Measurements from ENCODE around the gene CYP2R1.

CYP2R1 gene, protein sequence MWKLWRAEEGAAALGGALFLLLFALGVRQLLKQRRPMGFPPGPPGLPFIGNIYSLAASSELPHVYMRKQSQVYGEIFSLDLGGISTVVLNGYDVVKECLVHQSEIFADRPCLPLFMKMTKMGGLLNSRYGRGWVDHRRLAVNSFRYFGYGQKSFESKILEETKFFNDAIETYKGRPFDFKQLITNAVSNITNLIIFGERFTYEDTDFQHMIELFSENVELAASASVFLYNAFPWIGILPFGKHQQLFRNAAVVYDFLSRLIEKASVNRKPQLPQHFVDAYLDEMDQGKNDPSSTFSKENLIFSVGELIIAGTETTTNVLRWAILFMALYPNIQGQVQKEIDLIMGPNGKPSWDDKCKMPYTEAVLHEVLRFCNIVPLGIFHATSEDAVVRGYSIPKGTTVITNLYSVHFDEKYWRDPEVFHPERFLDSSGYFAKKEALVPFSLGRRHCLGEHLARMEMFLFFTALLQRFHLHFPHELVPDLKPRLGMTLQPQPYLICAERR

DNA sequence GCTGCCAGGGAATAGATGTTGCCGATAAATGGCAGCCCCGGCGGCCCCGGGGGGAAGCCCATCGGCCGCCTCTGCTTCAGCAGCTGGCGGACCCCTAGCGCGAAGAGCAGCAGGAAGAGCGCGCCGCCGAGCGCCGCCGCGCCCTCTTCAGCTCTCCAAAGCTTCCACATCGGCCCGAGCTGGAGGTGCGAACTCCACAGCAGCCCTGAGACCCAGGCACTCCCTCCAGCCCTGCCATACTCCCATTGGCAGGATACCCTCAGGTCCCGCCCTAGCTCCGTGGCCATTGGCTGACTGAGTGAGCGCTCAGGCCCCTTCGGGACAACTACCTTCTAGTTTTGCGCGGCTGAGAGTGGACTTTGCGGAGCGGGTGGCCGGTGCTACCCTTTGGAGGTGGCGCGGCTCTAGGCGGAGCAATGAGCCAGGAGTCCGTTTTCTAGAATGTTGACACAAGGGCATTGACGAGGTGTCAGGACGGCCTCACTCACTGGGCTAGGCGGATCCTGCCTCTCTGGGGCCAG is at the start of gene CYP2R1:
TSS of gene CYP2R1 (minus strand) at position 196 of the 521 bp plus-strand sequence. CDS start at position 170, 26 bp downstream.
- DNase-seq = peak; percentile 89

DNA sequence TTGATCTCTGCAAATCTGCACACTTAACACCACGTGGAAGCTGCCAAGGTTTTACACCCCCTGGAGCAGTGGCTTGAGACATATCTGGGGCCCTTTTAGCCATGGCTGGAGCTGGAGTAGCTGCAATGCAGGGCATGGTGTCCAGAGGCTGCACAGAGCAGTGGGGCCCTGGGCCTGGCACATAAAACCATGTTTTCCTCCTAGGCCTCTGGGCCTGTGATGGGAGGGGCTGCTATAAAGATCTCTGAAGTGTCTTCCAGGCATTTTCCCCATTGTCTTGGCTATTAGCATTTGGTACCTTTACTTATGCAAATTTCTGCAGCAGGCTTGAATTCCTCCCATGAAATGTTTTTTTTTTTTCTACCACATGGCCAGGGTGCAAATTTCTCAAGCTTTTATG is 46.9 kb upstream of the CYP2R1 start:
- no peak for DNase-seq

DNA sequence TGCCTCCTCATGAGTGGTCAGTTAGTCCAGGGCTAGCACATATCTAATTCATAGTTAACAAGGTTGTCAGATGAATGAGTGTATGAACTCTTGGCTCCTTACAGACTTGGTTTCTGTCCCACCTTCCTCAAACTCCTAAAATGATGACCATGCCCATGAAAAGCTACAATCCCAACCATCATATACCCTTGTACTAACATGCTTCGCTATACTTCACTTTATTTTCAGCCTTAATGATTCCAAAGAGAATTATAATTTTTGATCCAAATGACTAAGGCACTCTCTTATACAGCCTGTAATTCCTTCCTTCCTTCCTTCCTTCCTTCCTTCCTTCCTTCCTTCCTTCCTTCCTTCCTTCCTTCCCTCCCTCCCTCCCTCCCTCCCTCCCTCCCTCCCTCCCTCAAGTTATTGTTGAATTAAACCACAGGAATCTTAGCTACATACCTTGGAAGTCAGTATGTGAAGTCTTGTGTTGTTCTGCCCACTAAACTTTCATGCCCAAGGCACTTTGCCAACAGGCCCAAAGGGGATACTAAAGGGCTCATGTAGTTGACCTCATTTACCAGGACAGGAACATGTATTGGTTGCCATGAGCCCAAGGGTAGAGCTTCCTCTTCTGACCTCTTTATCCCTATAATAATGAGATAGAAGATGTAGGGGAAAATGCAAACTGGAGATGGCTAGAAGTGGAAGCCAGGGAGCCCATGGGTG is 42.8 kb upstream of the CYP2R1 start:
- DNase-seq = no peak

DNA sequence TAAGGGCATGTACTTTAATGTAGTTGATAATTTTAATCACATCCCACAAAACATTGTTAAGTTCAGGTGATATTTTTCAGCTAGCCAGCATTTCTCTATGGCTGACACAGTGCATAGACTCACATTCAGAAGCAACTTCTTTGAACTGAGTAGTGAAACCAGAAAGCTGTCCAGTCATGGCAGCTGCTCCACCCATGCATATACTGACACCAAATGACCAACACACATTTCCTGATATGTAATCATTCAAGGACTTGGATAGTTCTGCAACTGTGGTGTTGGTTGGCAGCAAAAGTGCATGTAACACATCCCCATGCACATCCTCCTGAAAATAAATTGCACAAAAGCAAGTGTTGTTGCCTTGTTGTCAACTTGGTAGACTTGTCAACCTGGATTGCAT is 40.4 kb upstream of the CYP2R1 start:
- no peak for DNase-seq

DNA sequence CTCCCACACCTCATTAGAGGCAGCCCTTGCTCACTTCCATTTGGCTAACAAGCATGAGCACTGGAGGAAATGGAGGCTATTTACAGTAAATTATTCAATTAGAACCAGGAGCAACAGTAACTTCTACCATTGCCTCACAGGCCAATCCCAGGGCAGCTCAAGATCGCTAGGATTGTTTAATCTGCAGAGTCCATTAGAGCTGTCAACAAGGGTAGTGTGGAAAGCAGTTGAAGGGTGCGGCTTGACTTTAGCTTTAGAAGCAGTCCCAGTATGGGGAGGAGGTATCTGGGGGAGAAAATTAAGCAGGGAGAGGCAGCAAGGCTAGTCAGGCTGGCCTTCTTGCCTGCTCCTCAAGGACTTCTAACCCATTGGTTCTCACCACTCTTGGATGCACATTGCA is 38.3 kb upstream of the CYP2R1 start:
- DNase-seq = no peak

DNA sequence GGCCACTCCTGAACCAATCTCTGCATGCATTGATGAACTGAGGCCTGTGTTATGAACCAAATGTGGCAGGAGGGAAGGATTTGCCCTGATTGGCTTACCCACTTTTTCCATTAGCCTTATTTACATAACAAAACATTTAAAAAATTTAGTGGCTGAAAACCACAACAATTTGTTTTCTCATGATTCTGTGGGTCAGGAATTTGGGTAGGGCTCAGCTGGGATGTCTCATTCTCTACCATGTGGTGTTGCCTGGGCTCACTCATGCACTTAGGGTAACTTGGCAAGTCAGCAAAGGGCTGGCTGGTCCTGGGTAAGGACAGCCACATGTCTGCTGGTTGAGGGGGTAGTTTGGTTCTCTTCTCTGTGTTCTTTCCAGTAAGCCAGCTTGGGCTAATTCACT is 35.1 kb upstream of the CYP2R1 start:
- no peak for DNase-seq

DNA sequence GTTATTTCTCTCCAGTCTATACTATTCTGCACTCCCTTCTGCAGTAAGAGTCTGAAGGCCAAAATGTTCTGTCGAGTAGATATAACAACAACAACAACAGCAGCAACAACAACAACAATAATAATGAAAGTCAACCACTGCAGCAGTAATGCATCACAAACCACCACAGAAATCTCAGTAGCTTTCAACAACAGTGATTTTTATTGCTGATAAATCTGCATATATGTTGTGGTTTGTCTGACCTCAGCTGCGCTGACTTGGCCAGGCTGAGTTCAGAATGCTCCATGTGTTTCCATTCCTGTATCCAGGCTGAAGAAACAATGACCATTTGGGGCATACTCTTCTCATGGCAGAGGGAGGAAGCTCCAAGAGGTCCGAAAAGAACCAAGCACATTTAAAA is 32.3 kb upstream of the CYP2R1 start:
- no peak for DNase-seq

DNA sequence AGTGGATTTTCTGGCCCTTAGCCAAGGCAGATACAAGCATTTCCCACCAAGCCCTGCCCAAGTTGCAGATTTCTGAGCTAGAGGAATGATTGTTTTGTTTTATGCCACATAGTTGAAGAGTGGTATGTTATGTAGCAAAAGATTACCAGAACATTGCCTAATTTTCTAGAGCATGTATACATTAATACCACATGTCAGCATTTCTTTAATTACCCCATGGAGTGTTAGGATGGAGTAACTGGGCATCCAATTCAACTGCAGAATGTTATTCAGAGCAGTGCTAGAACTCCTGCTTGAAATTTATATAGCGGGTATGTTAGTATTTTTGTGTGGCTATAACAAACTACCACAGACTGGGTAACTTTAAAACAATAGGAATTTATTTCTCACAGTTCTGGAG is 24.4 kb upstream of the CYP2R1 start:
- DNase-seq = no peak

DNA sequence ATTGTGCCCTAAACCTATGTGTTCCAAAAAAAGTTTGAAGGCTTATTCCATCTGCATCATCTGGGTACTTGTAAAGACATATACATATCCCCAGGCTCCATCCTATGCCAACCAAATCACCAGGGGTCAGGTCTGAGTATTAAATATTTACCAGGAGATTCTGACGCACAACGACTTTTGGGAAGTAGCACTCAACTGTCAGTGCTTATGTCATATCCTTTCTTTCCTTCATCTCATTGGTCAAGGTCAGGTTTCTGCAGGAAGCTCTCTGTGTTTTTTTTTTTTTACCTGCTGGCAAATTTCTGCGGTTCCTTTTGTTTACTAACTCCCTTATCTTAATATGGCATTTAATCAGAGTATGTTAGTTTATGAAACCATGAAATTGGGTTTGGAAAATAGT is 22.5 kb upstream of the CYP2R1 start:
- DNase-seq = no peak

DNA sequence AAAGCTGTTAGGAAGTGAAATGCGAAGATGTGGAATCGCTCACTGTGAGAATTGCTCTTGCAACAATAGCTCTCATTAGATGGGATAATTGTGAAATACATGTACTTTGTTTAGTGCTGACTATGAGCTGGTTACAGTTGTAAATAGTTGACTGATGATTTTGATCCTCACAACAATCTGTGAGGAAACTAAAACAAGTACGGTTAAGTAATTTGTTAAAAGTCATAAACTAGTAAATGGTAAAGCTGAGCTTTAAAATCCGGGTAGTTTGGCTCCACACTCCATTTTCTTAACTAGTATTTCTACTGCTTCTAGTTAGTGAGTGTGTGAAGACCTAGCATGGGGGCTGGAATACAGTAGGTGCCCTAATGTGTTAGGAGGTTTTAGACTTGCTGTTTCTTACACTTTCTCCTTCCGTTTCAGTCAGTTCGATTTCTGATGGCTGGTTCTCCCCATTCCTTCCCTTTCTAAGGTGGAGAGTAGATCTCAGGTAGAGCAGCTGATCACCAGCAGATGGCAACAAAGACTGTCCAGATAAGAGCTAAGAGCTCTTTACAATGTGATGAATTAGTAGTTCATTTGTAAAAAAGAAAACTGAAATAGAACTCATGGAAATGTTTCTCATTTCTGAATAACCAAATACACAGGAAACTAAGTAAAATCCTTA is 16.3 kb upstream of the CYP2R1 start:
- no peak for DNase-seq

DNA sequence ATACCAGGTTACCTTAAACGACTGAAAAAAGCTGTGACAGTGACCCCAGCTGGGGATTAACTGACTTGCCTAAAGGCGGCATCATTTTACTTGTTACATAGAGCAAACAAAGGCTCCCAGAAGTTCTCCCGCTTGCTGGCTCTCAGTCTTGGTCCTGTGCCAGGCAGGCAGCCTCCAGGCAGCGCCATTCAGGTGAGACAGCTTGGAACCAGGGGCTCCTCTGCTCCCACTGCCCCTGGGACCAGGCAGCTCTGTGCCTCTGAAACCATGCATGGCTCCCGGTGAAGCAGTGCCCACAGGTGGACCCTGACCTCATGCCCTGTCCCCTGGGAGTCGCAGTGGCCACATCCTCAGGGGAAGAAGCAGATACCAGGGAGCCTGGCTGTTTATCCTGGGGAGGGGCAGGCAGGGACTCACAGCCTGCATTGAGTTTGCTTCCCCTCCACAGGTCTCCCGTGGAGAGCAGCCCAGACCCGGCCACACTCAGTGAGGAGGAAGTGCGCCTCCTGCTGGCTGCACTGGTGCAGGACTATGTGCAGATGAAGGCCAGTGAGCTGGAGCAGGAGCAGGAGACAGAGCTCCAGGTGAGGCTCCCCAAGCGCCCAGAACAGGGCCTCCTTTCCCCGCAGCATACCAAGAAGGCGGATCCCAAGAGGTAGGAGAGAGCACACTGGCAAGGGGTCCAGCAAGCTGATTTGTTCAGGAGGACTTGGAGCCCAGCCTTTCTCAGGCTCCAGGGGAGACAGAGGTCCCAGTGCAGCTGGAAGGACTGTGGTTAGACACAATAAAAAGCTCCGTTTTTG is 15.6 kb upstream of the CYP2R1 start:
- DNase-seq = peak; percentile 88

DNA sequence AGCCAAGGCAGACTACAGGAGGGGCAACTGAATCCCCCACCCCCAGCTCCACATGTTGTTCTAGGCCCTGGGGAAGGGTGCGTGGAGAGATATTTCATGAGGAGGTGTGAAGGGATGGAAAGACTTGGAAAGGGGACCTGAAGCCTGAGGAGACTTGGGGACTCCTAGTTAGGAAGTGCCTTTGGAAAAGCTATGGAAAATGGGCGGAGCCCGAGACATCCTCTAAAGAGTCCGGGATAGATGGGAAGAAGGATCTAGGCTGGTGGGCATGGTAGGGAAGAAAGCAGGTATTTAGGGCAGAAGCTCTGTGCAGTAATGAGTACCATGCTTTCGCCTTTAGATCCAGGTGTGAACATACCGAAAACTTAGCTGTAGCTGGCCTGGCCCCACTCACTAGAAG is 15.0 kb upstream of the CYP2R1 start:
- no peak for DNase-seq

DNA sequence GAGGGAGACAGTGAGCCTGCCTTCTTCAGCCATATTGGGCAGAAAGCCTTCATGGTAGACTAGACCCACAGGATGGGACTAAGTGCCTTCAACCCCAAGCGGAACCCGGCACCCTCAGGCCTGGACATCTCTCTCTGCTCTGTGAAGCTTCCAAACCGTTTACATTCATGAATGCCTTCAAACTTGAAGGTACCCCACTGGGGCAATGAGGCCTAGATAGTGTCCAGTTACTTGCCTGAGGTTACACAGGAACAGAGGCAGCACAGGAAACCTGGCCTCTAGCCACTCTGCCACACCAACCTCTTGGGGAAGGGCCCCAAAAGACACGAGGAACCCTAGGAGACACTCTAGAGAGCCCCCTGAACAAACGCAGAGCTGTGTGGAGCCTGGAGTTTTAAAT is 14.5 kb upstream of the CYP2R1 start:
- DNase-seq = no peak

DNA sequence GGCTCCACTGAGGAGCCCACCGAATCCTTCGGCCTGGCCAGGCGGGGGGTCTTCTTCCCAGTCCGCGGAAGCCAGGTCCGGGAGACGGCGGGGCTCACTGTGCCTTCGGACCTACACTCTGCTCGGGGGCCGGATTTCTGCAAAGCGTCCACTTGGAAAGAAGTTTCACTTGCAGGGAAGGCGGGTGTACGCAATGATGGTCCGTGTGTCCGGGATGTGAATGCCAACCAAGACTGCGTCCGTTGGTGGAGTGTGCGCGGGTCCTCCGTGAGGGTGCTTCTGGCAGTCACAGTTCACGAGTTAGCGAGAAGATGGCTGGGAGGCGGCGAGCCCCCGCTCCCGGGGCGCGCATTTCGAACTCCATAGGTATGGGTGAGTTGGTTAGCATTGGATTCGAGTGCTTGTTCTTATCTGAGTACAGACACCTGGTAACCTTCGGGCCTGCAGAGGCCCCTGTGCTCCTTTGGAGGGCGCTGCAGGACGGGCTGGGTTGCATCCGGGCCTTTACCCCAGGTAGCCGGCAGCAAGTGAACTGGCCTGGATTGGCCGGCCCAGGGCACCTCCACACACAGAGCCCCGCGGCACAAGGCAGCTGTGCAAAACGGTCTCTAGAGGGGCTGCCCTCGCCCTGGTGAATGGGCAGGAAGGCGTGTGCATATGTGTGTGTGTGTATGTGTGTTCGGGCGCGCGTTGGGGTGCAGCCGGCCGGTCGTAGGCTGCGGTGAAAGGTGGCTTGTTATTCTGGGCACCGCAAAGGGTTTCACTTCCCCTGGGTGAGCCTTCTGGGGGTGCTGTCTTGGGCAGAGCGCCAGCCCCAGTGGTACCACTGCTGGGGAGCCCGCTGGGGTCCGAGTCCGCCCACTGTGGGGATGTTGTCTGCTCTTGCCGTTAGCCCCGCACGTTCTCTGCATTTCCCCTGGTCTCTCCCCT is 13.3 kb upstream of the CYP2R1 start:
- DNase-seq = peak; percentile 79

DNA sequence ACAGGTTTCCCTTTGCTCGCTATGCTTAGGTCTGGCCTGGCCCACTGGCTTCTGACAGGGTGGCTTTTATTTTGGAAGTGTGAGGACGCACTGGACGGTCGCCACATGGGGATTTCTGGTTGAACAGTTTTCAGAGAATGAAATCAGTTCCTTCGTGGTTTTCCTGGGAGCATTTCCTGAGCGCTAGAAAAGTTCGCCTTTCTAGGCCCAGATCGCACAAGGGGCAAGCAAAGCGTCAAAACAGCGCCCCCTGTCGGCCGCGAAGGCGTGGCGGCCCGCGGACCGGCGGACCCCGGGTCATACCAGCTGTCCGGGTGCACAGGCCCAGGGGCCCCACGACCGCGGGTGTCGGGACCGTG is 12.7 kb upstream of the CYP2R1 start:
- DNase-seq = peak; percentile 87

DNA sequence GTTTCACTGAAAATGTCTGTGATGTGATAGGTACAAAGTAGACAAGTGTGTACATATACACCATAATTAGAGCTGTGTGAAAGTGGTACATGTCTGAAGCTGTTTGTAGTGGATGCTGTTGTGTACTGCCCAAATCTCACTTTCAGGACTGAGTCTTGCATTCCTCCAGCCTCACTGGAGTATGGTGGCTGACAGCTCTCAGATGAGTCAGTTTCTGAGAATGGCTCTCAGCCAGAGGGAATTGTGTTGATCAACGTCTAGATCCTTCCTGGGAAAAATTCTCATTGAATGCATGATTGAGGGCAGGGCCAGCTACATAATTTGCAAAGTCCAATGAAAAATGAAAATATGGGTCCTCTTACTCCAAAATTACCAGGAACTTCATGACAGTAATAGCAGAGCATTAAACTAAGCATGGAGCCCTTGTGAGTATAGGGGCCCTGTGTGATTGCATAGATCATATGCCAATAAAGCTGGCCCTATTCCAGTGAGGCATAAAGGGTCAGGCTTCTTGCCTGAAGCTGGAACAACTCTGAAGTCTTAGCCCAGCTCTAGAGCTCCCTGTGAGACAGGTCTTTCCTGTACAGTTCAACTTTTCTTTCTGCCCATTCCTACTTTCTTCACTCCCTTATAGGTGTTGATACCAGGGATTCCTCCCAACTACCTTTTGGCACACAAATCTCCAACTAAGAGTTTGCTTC is 10.8 kb upstream of the CYP2R1 start:
- DNase-seq = no peak

DNA sequence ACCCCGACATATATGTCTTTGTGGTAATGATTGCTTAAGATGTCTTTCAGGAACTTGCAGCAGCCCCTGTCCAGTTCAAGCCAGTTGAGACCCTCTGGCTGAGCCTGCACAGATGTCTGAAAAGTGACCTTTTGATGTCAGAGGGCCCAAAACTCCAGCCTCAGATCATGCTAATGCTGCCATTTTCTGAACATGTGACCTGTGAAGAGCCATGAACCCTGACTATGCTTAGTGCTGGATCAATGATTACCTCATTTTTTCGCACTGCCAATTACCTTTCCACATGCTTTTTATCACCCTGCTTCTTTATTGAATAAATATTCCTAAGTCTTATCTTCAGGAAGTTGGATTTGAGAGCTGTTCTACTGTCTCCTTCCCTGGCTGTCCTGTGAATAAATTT is 6.9 kb upstream of the CYP2R1 start:
- DNase-seq = no peak

DNA sequence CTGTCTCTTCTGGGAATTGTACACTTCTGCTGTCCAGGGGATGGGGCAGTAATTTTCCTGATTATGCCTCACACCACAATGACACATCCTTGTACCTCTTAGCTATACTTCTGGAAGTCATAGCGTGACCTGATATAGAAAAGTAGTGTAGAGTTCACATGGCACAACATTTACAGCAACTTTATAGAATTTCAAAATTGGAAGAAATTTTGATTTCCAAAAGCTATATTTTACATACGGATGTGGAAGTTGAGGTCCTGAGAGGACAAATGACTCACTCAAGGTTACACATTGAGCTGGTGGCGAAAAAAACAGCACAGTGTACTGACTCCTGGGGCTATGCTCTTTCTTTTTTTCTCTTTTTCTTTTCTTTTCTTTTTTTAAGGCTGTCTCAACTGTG is 6.3 kb upstream of the CYP2R1 start:
- no peak for DNase-seq

DNA sequence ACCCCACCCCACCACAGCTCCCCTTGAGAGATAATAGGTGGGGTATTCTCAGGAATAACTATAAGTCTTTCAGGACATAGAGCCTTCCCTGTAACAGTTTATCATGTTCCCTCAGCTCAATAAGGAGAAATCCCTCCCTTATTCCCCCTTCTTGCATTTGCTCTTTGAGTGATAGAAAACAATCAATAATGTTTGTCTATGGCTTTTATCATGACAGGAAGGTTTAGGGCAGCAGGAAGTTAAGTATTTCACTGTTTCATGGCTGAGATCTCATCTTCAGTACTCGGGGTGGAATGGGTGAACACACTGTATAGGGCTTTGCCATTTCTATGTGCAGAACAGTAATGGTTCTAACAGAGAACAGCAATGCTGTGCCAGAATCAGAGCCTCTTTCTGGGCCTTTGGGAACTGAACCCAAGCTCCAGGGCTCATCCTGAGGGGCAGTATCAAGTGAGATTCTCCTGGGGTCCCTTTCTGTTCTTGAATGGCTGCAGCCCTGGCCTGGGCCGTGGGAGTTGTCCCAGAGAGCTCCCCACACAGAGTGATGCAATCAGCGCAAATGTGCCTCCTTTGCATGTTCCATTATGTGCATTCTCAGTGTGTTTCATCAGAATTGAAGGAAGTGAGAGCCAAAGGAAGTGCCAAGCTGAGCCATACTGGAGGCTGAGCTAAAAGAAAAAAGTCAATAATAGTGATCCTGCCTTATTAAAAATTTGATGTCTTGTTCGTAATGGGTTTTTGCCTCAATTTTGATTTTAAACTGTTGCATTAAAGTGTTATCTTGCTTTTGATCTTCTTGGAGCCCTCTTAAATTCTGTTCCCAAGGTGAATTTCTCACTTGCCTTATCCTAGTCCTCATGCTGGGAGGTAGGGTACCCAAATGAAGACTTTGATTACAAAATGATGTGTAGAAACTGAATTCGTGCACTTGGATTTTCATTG is 2.9 kb upstream of the CYP2R1 start:
- no peak for DNase-seq

DNA sequence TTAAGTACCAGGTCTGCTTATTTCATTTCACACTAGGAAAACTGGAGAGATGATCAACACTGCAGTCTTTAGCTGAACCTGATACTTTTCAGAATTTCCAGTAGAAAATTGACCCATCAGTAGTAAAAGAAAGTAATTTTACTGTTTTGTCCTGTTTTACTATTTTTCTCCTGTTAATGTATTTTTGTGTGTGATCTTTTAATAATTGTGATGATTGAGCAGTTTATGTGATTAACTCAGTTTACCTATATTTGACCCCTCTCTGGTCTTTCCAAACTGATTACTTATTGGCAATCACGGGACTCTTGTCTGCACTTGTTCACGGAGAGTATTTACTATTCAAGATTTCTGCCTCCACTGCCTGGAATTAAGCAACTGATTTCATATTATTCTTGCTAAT is 546 bp upstream of the CYP2R1 start:
- DNase-seq = no peak

All from activated T-cell treated with anti-CD3 and anti-CD28 coated beads, Interleukin-2, amount 50 U/mL, for 1 hour (primary cell).